ENCODE data around the gene PLCD1.

Gene PLCD1

DNA sequence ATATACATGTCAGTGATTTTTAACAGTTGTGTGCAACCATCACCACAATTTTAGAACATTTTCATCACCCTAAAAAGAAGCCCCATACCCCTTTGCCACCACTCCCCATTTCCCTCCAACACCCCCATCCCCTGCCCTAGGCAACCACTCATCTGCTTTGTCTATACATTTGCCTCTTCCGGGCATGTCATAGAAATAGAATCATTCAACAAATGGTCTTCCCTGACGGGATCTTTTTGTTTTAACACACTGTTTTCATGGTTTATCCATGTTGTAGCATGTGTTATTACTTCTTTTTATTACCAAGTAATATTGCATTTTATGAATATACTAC lies 34.8 kb downstream of the PLCD1 start:
- Histone ChIP-seq H3K27me3 (replicated peaks; ENCODE audit: control insufficient read depth, insufficient read depth, low read length) (no peaks in the 10 kb centered on the region), H3K36me3 (ENCODE audit: control insufficient read depth, insufficient read depth, low read length) (peaks cover 2% of the 10 kb centered on the region), H3K4me3 (replicated peaks; ENCODE audit: low read depth, low read length) (peak overlapping the region; percentile 77)
- TF ChIP-seq, protein P1, sequence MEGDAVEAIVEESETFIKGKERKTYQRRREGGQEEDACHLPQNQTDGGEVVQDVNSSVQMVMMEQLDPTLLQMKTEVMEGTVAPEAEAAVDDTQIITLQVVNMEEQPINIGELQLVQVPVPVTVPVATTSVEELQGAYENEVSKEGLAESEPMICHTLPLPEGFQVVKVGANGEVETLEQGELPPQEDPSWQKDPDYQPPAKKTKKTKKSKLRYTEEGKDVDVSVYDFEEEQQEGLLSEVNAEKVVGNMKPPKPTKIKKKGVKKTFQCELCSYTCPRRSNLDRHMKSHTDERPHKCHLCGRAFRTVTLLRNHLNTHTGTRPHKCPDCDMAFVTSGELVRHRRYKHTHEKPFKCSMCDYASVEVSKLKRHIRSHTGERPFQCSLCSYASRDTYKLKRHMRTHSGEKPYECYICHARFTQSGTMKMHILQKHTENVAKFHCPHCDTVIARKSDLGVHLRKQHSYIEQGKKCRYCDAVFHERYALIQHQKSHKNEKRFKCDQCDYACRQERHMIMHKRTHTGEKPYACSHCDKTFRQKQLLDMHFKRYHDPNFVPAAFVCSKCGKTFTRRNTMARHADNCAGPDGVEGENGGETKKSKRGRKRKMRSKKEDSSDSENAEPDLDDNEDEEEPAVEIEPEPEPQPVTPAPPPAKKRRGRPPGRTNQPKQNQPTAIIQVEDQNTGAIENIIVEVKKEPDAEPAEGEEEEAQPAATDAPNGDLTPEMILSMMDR (IDR thresholded peaks at IDR 0.05; ENCODE audit: insufficient read depth, low read length, poor library complexity, severe bottlenecking): no peak
- no peak for DNase-seq (ENCODE audit: extremely low read depth, insufficient read length)

- TF ChIP-seq, protein P1 (IDR thresholded peaks at IDR 0.05; ENCODE audit: insufficient read depth, low read length, poor library complexity, severe bottlenecking): no peak
- peak; percentile 84 for DNase-seq (ENCODE audit: extremely low read depth, insufficient read length)
- Histone ChIP-seq H3K36me3 (ENCODE audit: control insufficient read depth, insufficient read depth, low read length) (peaks cover 2% of the 10 kb centered on the region), H3K27me3 (replicated peaks; ENCODE audit: control insufficient read depth, insufficient read depth, low read length) (no peaks in the 10 kb centered on the region), H3K4me3 (replicated peaks; ENCODE audit: low read depth, low read length) (peak overlapping the region; percentile 77)
These were observed 35.4 kb downstream of the PLCD1 start for GRCh38 chr3:37993820-37994638.

DNA sequence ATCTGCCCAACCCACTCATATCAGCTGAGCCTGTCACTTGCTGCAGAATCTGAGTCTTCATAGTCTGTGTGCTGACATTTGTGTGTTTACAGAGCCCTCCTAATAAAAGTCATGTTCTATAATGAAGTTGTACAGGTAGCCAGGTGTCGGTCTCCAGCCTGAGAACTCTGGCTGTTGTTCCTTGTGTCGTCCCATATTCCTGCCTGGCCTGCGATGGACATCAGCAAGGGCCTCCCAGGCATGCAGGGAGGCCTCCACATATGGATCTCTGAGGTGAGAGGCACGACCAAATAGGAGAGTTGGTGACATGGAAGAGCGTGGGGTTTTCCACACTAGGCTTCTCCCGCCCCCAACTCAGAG lies 36.0 kb downstream of the PLCD1 start:
- TF ChIP-seq, protein P1 (IDR thresholded peaks at IDR 0.05; ENCODE audit: insufficient read depth, low read length, poor library complexity, severe bottlenecking): no peak
- H3K4me3 ChIP-seq (replicated peaks; ENCODE audit: low read depth, low read length): peak overlapping the region; percentile 77
- H3K36me3 ChIP-seq (ENCODE audit: control insufficient read depth, insufficient read depth, low read length): peaks cover 2% of the 10 kb centered on the region
- no peak for DNase-seq (ENCODE audit: extremely low read depth, insufficient read length)
- no peaks in the 10 kb centered on the region for H3K27me3 ChIP-seq (replicated peaks; ENCODE audit: control insufficient read depth, insufficient read depth, low read length)

GRCh38 chr3:37993067-37993455 lies 36.4 kb downstream of the PLCD1 start:
- H3K4me3 ChIP-seq (replicated peaks; ENCODE audit: low read depth, low read length): no peak overlapping the region
- no peak for DNase-seq (ENCODE audit: extremely low read depth, insufficient read length)
- TF ChIP-seq, protein P1 (IDR thresholded peaks at IDR 0.05; ENCODE audit: insufficient read depth, low read length, poor library complexity, severe bottlenecking): no peak
- H3K27me3 ChIP-seq (replicated peaks; ENCODE audit: control insufficient read depth, insufficient read depth, low read length): no peaks in the 10 kb centered on the region
- H3K36me3 ChIP-seq (ENCODE audit: control insufficient read depth, insufficient read depth, low read length): peaks cover 2% of the 10 kb centered on the region

DNA sequence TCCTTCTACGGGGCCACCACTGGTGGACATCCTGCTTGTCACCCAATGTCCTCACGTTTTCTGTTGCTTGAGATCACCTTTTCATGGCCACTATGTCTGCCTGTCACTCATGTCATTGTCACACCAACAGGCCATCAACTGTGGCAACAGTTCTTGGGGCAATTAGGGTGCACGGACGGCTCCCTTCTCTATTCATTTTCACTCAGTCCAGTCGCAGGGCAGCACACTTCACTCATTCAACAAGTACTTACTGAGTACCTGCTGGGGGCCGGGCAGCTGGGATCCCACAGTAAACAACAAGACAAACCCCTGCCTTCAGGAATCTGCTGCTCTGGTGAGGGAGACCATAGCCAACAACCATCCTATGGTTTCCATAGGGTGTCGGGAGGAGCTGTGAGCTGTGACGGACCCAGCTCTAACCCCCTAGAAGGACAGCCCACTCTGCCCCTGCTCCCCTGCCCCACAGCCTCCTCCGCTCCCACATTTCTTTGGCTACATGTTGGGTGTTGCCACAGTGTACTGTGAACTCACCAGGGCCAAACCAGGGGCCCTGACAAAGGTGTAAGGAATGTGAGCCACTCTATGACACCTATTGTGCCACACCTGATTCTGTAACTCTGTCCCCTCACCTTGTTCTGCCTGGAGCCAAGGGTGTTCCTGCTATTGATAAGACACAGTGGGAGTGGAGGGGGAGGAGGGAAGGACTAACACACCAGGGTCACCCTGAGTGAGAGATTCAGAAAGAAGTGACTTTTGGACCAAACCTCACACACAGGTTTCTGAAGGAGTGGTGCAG lies 37.0 kb downstream of the PLCD1 start:
- TF ChIP-seq, protein P1 (IDR thresholded peaks at IDR 0.05; ENCODE audit: insufficient read depth, low read length, poor library complexity, severe bottlenecking): no peak
- no peak for DNase-seq (ENCODE audit: extremely low read depth, insufficient read length)
- H3K4me3 ChIP-seq (replicated peaks; ENCODE audit: low read depth, low read length): no peak overlapping the region
- no peaks in the 10 kb centered on the region for H3K27me3 ChIP-seq (replicated peaks; ENCODE audit: control insufficient read depth, insufficient read depth, low read length)
- H3K36me3 ChIP-seq (ENCODE audit: control insufficient read depth, insufficient read depth, low read length): peaks cover 2% of the 10 kb centered on the region; the same call in 1 of the 2 replicates

All from GM06990 (cell line).